ENCODE measurements around the gene HLA-F.

The HLA-F gene

GRCh38 chr6:29763491-29764289 is 40.5 kb downstream of the HLA-F start:
- peak; percentile 69 for DNase-seq (ENCODE audit: low spot score)

- no peak for DNase-seq (ENCODE audit: low spot score)
These were observed 41.4 kb downstream of the HLA-F start for GRCh38 chr6:29764422-29765196.

- no peak for DNase-seq (ENCODE audit: low spot score)
These were observed 46.1 kb downstream of the HLA-F start for GRCh38 chr6:29769336-29769735.

GRCh38 chr6:29770306-29770705 is 47.1 kb downstream of the HLA-F start:
- no peak for DNase-seq (ENCODE audit: low spot score)

GRCh38 chr6:29776684-29777083 is 53.5 kb downstream of the HLA-F start:
- DNase-seq (ENCODE audit: low spot score) = no peak
